ENCODE measurements around the gene PCDHGA6.
A peak's percentile ranks its signal among the peaks of the same experiment; 100 is the strongest.
"Not testable (repeated sequence)": the region's sequence is repeated elsewhere in the genome, so short reads cannot be mapped to it uniquely, and the experiment has no call there.

PCDHGA6 gene

GRCh38 chr5:141373673-141374317, at the start of gene PCDHGA6:
TSS of gene PCDHGA6 (plus strand) at chr5:141373891. CDS start at chr5:141374084, 193 bp downstream.
- no peak within 1 kb of the TSS for H3K4me3 ChIP-seq (ENCODE audit: low read depth, low read length)
- TF ChIP-seq CTCF (IDR thresholded peaks at IDR 0.05; ENCODE audit: low read depth, low read length), result peak; percentile 37; the same call in 1 of the 2 replicates

- H3K4me3 ChIP-seq (ENCODE audit: low read depth, low read length), result peak overlapping the region; percentile 62
- TF ChIP-seq CTCF (IDR thresholded peaks at IDR 0.05; ENCODE audit: low read depth, low read length), result peak; percentile 92
Observed at GRCh38 chr5:141326088-141326854, 47.4 kb upstream of the PCDHGA6 start.

GRCh38 chr5:141328231-141328630, 45.5 kb upstream of the PCDHGA6 start:
- H3K4me3 ChIP-seq (ENCODE audit: low read depth, low read length), result no peak overlapping the region
- no peak for TF ChIP-seq CTCF (IDR thresholded peaks at IDR 0.05; ENCODE audit: low read depth, low read length)

- peak within 1 kb of the TSS; percentile 63 for H3K4me3 ChIP-seq (ENCODE audit: low read depth, low read length)
- TF ChIP-seq CTCF (IDR thresholded peaks at IDR 0.05; ENCODE audit: low read depth, low read length), result peak; percentile 68
Observed at GRCh38 chr5:141330299-141331080, 43.2 kb upstream of the PCDHGA6 start, which contains the start of gene PCDHGA1. TSS of gene PCDHGA1 (plus strand) at chr5:141330514.

GRCh38 chr5:141332571-141332970, 41.1 kb upstream of the PCDHGA6 start:
- H3K4me3 ChIP-seq (ENCODE audit: low read depth, low read length), result not testable (repeated sequence)

- peak within 1 kb of the TSS; percentile 59 for H3K4me3 ChIP-seq (ENCODE audit: low read depth, low read length)
- TF ChIP-seq CTCF (IDR thresholded peaks at IDR 0.05; ENCODE audit: low read depth, low read length), result peak; percentile 53
Observed at GRCh38 chr5:141338538-141339306, 35.0 kb upstream of the PCDHGA6 start, which contains the start of gene PCDHGA2. TSS of gene PCDHGA2 (plus strand) at chr5:141338760.

GRCh38 chr5:141340781-141341354, 32.8 kb upstream of the PCDHGA6 start:
- not testable (repeated sequence) for H3K4me3 ChIP-seq (ENCODE audit: low read depth, low read length)
